Measurements from ENCODE around the gene LRRC9. TPM values are rescaled to one million over a fixed set of nuclear protein-coding genes. Genes with fewer than 3 reads are reported as not detected.
"Not testable (repeated sequence)": the region's sequence is repeated elsewhere in the genome, so short reads cannot be mapped to it uniquely, and the experiment has no call there.

LRRC9 gene
- total RNA-seq, 1 donor from 2014 or later, result 0.19 TPM

GRCh38 chr14:60002819-60003492 is 83.0 kb downstream of the LRRC9 start:
- Histone ChIP-seq H3K27ac (replicated peaks) (peak overlapping the region; percentile 76), H3K27me3 (ENCODE audit: low read depth) (no peaks in the 10 kb centered on the region), H3K4me1 (peaks cover 24% of the 10 kb centered on the region), H3K4me3 (no peak overlapping the region), H3K9me3 (replicated peaks) (no peaks in the 10 kb centered on the region), H3K36me3 (no peaks in the 10 kb centered on the region)
- TF ChIP-seq, protein P1, sequence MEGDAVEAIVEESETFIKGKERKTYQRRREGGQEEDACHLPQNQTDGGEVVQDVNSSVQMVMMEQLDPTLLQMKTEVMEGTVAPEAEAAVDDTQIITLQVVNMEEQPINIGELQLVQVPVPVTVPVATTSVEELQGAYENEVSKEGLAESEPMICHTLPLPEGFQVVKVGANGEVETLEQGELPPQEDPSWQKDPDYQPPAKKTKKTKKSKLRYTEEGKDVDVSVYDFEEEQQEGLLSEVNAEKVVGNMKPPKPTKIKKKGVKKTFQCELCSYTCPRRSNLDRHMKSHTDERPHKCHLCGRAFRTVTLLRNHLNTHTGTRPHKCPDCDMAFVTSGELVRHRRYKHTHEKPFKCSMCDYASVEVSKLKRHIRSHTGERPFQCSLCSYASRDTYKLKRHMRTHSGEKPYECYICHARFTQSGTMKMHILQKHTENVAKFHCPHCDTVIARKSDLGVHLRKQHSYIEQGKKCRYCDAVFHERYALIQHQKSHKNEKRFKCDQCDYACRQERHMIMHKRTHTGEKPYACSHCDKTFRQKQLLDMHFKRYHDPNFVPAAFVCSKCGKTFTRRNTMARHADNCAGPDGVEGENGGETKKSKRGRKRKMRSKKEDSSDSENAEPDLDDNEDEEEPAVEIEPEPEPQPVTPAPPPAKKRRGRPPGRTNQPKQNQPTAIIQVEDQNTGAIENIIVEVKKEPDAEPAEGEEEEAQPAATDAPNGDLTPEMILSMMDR (IDR thresholded peaks at IDR 0.05; ENCODE audit: borderline replicate concordance), result no peak
- intact Hi-C loops (cut with micrococcal nuclease), result no loop called here
- peak; percentile 81 for DNase-seq

GRCh38 chr14:60003991-60004390 is 84.0 kb downstream of the LRRC9 start:
- no peaks in the 10 kb centered on the region for H3K9me3 ChIP-seq (replicated peaks)
- no peak for DNase-seq
- TF ChIP-seq, protein P1 (IDR thresholded peaks at IDR 0.05; ENCODE audit: borderline replicate concordance), result no peak
- peak overlapping the region; percentile 76 for H3K27ac ChIP-seq (replicated peaks)
- H3K4me3 ChIP-seq, result no peak overlapping the region
- no peaks in the 10 kb centered on the region for H3K27me3 ChIP-seq (ENCODE audit: low read depth)
- intact Hi-C loops (cut with micrococcal nuclease), result no loop called here
- peaks cover 17% of the 10 kb centered on the region for H3K4me1 ChIP-seq
- no peaks in the 10 kb centered on the region for H3K36me3 ChIP-seq

DNA sequence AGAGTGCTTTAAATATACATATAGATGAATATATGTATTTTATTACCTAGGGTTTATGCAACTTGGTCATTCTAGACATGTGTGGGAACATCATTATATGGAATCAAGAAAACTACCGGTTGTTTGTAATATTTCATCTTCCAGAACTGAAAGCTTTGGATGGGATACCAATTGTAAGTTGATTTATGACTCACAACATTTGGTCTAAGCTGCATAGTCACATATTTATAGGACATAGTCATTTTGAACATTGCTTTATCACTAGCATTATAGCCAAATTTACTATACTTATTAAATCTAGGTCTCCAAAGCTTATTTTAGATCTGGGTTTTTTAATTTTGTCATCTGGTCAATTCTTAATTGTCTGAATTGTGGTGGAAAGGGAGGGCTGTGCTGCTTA is 88.1 kb downstream of the LRRC9 start:
- H3K27ac ChIP-seq (replicated peaks), result no peak overlapping the region
- intact Hi-C loops (cut with micrococcal nuclease), result no loop called here
- H3K9me3 ChIP-seq (replicated peaks), result peaks cover 7% of the 10 kb centered on the region
- H3K4me1 ChIP-seq, result peaks cover 10% of the 10 kb centered on the region
- no peak overlapping the region for H3K4me3 ChIP-seq
- H3K36me3 ChIP-seq, result no peaks in the 10 kb centered on the region
- TF ChIP-seq, protein P1 (IDR thresholded peaks at IDR 0.05; ENCODE audit: borderline replicate concordance), result no peak
- no peaks in the 10 kb centered on the region for H3K27me3 ChIP-seq (ENCODE audit: low read depth)
- DNase-seq, result no peak

GRCh38 chr14:60010263-60010662 is 90.3 kb downstream of the LRRC9 start:
- H3K4me3 ChIP-seq; H3K27me3 ChIP-seq (ENCODE audit: low read depth); DNase-seq; H3K36me3 ChIP-seq; intact Hi-C loops (cut with micrococcal nuclease); H3K27ac ChIP-seq (replicated peaks); H3K4me1 ChIP-seq: not testable (repeated sequence)
- peaks cover 18% of the 10 kb centered on the region for H3K9me3 ChIP-seq (replicated peaks)

- H3K27ac ChIP-seq (replicated peaks), result no peak overlapping the region
- no peak for DNase-seq
- intact Hi-C loops (cut with micrococcal nuclease), result no loop called here
- H3K9me3 ChIP-seq (replicated peaks), result peaks cover 18% of the 10 kb centered on the region
- no peaks in the 10 kb centered on the region for H3K4me1 ChIP-seq
- TF ChIP-seq, protein P1 (IDR thresholded peaks at IDR 0.05; ENCODE audit: borderline replicate concordance), result no peak
- H3K27me3 ChIP-seq (ENCODE audit: low read depth), result no peaks in the 10 kb centered on the region
- H3K36me3 ChIP-seq, result no peaks in the 10 kb centered on the region
- H3K4me3 ChIP-seq, result no peak overlapping the region
These were observed 94.5 kb downstream of the LRRC9 start for GRCh38 chr14:60014402-60014801.

GRCh38 chr14:60021619-60022018 is 101.7 kb downstream of the LRRC9 start:
- no peaks in the 10 kb centered on the region for H3K4me1 ChIP-seq
- no peaks in the 10 kb centered on the region for H3K27me3 ChIP-seq (ENCODE audit: low read depth)
- intact Hi-C loops (cut with micrococcal nuclease), result no loop called here
- no peak overlapping the region for H3K4me3 ChIP-seq
- no peak overlapping the region for H3K27ac ChIP-seq (replicated peaks)
- DNase-seq, result no peak
- TF ChIP-seq, protein P1 (IDR thresholded peaks at IDR 0.05; ENCODE audit: borderline replicate concordance), result no peak
- H3K36me3 ChIP-seq, result no peaks in the 10 kb centered on the region
- no peaks in the 10 kb centered on the region for H3K9me3 ChIP-seq (replicated peaks)
